KBM-7 (cell line): ENCODE results near the gene SWT1.
A peak's percentile ranks its signal among the peaks of the same experiment; 100 is the strongest.
"Not testable (repeated sequence)": the region's sequence is repeated elsewhere in the genome, so short reads cannot be mapped to it uniquely, and the experiment has no call there.

ENCODE experiments used
- DNase-seq: peaks from one replicate; pipeline ENCODE4 v3.0.0-alpha.2; 2015
- in situ Hi-C: fragments of 300-500 bp; cut with MboI; formaldehyde crosslinking; loops from 2 replicates; pipeline ENCODE4 v1.14.3; 2020; ENCODE audit warnings: low sequenced_read_pairs, low pct_unique_long_range_greater_than_20kb, mixed read lengths

SWT1 gene

DNA sequence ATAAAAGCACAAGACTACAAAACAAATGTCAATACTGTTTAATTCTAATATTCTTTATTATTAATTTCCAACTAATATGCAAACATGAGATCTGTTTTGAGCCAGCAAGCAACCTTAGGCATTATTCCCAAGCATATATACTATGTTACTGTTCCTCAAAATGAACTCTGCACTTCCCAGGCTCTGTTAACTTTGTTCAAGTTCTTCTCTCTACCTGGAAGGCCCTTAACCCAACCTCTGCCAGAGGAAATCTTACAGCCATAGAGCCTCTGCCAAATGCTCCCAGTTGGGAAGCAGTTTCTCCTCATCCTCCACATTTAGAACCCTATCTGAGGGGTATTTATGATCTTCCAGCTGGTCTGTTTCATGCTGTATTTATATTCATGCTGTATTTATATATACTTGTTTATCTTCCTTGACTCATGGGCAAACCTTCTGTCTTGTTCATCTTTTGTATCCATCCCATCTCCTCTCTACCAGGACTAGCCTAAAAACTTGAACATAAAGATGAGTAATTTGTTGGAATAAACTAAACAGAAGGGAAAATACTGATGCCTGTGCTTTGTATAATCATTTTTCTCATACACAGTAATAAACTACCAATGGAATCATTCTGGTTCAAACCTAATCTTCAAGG is 154.7 kb downstream of the SWT1 start:
- in situ Hi-C loops = no loop called here
- no peak for DNase-seq

DNA sequence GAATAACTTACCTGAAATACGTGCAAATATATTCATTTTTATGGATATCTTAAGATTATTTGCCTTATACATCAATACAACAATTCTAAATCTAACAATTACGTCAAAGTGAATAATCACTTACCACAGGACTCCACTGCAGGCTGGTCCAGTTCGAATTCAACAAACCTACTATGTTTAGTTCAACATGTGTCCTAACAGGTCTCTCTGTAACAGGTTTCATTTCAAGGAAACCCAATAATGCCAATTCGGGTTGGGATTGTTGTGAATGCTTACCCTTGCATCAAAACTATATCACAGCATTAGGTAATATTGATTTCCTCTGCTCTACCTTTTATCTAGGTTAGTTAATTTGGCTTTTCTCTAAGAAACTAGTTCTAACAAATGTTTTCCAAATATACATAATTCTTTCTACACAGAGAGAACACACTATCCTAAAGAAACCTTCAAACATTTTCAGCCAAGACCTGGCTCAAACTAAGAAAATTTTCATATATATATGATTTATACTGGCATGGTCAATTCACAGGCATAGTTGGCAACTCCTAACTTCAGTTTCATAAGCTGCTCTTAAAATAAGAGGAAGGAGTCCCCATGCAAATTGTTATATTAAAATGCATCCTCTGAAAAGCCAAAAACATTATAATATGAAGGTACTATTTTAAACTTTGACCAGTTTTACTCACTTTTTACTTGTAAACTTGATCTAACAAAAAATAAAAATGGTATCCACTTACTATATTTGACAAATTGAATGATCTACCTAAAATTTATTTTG is 155.6 kb downstream of the SWT1 start:
- no peak for DNase-seq
- in situ Hi-C loops = no loop called here

DNA sequence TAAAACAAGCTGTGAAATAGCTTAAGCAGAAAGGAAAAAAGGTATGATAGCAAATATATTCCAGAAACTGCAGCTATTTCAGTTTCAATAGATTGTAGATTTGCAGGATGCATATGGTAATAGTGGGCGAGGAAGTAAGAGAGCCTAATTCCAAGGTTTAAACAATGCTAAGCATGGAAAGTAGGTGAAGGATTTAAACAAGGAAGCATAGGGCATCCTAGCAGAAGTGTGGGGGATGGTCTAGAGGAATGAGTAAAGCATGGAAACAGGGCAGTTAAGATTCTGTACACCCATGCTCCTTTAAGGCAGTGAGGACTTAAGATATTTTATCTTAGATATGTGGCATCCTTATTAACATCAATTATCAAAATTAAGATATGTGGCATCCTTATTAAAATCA is 157.4 kb downstream of the SWT1 start:
- in situ Hi-C loops = no loop called here

DNA sequence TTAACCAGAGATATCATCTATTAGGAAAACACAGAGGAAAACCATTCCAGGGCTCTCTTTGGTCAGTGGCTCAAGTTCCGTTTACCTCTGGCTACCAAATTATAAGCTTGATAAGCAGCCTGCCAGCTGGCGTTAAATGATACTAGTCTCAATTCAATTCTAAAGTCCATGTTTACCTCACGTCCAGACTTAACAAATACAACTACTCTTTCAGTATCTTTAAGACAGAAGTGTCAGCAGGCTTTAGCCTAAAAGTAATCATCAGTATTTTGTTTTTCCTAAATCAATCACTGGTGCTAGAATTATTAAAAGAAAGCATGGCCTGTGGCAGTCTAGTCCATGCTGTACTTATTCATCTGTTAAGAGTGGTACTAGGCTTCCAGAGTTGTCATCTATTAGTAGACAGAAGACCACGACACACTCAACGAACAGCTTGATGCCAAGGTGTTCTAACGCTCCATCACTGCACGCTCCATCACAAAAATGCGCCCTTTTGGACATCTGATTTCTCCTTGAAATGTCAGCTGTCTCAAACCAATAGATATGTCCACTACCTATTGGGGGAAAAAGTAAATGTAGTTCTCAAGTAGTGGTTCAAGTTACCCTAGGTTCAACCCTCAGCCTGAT is 158.6 kb downstream of the SWT1 start:
- in situ Hi-C loops = no loop called here

More for the DNA sequence above, 157.4 kb downstream of the SWT1 start:
- DNase-seq = no peak

DNA sequence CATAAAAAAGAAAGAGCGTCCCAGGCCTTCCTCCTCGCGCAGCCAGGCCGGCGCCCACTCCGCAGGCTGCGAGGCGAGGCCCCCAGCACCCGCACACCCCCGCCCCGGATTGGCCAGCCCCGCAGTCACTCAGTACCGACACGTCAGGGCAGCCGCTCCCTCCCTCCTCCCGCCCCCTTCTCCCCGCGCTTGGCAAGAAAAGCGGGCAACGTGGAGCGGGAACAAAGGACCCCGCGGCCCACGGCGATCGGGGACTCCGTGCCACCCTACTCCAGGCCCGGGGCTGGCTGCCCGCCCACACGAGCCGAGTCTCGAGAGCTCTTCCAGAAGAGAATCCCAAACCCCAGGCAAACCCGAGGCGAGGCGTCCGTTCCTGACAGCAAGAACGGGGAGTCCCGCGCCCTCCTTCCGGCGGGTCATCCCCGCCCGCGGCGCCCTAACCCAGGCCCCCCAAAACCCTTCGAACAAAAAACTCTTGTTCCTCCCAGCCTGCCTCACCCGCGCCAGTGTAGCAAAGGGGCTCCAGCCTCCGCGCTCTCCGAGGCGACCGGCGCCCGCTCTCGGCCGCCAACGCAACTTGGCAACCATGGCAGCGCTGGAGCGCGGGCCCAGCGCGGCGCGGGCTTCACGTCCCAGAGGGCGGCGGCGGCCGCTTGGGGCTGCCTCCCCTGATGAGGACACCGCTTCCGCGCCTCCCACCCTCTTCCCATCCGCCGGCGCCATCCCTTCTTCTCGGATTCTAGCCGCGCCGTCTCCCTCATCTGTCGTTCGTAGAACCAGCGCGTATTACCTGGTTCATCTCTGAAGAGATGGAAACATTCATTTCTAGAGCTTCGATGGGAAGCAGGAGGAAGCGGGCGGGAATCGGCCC is 159.4 kb downstream of the SWT1 start:
- DNase-seq = peak; percentile 78
- in situ Hi-C loops = no loop called here

More for the DNA sequence above, 158.6 kb downstream of the SWT1 start:
- no peak for DNase-seq

DNA sequence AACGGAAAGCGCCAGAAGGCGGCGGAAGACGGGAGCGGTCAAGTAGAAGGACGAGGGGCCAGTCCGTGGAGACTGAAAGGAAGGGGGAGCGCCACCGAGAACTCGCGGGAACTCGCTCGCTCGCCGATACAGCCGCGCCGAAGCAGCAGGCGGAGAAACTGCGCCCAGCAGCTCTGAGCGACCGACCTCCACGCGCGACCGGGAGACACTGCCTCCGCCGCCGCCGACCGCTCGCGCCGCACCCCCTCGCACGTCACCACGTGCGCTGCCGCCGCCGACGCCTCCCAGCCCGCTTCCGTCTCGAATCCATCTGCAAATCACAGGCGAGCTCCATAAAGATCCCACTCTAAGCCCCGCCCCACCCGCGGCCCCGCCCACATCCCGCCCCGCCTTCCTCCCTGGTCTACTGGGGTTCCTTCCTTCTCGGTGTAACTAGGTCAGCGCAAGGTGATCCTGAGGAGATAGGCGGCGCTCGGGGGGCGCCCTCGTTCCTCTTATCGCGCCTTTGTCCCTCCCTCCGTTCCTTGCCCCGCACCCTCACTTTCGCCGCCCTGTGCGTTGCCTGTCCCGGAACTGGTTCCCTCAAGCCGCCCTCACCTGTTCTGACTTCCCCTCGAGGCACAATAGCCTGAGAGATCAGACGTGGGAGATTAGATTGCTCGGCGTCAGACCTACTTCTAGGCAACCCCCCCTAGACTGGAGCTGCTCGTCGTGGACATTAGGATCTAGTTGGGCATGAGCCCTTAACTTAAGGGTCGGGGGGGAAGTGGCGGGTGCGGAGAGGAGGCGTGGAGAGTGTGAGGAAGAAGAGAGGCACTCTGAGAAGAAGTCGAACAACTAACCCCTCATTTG is 160.3 kb downstream of the SWT1 start, which contains the start of gene IVNS1ABP:
IVNS1ABP (minus strand) TSS at position 210 of the 852 bp plus-strand sequence. CDS start 7,750 bp downstream, outside the sequence.
- peak; percentile 94 for DNase-seq

DNA sequence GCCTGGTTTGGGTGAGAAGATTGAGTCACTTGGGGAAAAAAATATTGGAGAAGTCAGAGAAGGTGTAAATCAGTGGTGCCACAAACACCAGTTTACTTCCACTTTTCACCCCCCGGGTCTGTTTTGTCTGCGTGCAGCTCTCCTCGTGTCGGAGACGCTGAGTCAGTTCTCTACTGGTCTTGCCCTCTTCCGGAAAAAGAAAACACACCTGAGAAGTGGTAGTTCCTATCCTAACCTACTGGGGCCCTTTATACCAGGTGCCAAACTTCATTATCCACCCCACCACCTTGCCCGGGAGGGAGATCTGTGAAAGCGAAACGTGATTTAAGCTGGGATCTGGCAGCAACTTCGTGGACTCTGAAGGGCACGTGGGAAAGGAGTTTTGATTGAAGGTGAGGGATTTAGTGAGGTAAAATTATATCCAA is 160.9 kb downstream of the SWT1 start:
- no peak for DNase-seq
- in situ Hi-C loops = no loop called here

More for the DNA sequence above, 160.3 kb downstream of the SWT1 start, which contains the start of gene IVNS1ABP:
- in situ Hi-C loops = no loop called here

DNA sequence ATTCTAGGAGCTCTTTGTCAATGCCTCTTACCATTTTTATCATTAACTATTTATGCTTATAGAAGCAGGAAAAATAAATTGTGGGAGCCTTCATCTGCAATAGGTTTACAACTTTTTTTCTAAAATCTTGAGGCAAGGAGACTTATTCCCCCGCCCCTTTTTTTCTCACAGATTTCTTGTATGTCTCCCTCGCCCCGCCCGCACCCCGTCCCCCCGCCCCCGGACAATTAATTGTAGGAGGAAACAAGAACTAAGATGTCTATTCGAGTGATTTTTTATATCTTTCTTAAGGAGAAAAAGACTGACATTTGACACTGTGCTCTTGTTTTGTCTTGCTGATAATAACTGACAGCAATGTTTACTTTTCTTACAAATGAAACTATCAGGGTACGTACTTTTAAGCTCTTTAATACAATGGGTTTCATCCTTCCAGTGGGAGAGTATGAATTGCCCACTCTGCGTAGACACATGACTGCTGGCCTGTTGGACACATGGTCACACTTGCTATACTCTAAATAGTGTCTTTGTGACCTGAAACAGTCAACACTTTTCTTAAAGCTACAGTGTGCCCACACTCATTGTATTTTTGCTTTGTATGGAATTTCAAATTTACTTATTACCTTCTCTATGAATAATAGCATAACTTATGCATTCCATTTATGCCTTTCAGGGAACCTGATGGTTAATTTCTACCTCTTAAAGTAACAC is 161.6 kb downstream of the SWT1 start:
- in situ Hi-C loops = no loop called here
- DNase-seq = no peak

DNA sequence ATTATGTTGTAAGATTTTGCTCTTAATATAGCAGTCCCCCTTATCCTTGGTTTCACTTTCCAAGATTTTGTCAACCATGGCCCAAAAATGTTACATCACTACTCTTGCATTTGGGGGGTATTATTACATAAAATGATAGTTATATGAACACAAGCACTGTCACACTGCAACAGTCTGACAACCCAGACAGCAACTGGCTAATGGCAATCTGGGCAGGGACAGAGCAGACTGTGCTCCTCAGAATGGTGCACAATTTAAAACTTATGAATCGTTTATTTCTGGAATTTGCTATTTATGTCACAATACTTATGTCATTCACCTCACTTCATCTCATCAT is 162.1 kb downstream of the SWT1 start:
- no peak for DNase-seq
- in situ Hi-C loops = no loop called here

DNA sequence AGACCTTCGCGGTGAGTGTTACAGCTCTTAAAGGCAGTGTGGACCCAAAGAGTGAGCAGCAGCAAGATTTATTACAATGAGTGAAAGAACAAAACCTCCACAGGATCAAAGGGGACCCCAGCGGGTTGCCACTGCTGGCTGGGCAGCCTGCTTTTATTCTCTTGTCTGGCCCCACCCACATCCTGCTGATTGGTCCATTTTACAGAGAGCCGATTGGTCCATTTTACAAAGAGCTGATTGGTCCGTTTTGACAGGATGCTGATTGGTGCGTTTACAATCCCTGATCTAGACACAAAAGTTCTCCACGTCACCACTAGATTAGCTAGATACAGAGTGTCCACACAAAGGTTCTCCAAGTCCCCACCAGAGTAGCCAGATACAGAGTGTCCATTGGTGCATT is 164.1 kb downstream of the SWT1 start:
- DNase-seq, in situ Hi-C loops: not testable (repeated sequence)

DNA sequence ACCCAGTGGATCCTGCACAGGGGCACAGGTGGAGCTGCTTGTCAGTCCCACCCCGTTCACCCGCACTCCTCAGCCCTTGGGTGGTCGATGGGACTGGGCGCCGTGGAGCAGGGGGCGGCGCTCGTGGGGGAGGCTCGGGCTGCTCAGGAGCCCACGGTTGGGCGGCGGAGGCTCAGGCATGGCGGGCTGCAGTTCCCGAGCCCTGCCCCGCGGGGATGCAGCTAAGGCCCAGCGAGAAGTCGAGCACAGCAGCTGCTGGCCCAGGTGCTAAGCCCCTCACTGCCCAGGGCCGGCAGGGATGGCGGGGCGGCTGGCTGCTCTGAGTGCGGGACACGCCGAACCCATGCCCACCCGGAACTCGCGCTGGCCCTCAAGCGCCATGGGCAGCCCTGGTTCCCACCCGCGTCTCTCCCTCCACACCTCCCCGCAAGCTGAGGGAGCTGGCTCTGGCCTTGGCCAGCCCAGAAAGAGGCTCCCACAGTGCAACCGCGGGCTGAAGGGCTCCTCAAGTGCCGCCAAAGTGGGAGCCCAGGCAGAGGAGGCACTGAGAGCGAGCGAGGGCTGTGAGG is 164.8 kb downstream of the SWT1 start:
- in situ Hi-C loops, DNase-seq: not testable (repeated sequence)

DNA sequence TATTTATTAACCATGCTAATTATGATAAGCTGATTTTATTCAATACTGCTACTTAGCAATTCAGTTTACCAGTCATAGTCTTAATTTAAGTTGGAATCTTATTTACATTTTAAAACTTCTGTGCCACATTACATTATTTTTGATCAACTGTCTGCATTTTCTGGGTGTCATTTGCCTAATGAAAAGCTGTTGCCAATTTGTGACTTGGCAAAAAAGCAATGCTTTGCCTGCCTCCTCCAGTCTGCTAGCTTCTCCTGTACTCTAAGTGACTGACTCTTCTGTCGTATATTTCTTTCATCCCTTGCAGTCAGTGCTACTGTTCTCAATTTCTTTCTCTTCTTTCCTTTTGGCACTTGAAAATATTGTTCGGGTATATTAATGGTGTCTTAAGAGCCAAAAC is 165.7 kb downstream of the SWT1 start:
- in situ Hi-C loops = no loop called here
- no peak for DNase-seq

DNA sequence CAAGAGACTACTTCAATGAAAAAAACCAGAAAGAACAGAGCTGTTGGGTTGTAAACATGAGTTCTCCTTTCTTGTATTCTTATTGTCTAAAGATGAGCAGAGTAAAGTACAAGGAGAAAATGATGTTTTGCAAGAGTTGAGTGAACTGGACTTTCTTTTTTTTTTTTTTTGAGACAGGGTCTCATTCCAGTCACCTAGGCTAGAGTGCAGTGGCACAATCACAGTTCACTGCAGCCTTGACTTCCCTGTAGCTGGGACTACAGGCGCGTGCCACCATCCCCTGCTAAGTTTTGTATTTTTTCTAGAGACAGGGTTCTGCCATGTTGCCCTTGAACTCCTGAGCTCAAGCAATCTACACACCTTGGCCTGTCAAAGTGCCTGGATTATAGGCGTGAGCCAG is 167.2 kb downstream of the SWT1 start:
- no peak for DNase-seq
- in situ Hi-C loops = no loop called here

DNA sequence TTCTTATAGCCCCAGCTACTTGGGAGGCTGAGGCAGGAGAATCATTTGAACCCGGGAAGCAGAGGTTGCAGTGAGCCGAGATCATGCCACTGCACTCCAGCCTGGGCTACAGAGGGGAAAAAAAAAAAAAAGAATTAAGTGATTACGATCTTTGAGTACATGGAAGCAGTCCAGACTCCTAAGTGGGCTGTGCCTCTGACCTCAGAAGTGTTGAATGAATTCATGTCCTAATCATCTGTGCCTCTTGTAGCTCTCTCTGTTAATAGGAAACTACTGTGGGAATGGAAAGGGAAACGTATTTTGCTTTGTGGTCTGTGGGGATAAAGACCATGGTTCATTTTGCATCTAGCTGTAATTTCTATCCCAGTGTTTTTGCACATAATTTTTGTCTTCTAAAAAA is 168.4 kb downstream of the SWT1 start:
- in situ Hi-C loops = no loop called here
- no peak for DNase-seq

DNA sequence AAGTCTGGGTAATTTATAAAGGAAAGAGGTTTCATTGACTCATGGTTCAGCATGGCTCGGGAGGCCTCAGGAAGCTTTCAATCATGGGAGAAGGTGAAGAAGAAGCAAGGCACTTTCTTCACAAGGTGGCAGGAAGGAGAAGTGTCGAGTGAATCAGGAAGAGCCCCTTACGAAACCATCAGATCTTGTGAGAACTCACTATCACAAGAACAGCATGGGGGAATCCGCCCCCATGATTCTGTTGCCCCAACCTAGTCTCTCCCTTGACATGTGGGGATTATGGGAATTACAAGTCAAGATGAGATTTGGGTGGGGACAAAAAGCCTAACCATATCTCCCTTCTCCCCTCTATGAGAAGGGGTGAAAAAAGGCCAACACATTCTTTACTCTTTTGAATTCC is 171.3 kb downstream of the SWT1 start:
- in situ Hi-C loops = no loop called here
- no peak for DNase-seq

DNA sequence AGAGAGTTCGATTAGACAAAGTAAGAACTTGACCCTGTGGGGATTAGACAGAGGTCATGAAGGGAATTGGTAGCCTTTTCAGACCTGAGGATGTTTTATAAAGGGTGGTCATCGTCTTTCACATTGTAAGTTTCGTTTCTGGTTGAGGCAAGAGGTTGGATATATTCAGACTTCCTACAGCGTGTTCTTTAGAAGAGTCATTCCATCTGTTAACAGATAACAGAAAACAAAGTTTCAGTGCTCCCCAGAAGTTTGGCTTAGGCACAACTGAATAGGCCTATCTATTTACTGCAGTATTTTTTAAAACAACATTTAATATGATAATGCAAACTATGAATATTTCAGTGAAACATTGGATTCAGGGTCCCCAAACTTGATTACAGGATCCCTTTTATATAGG is 177.2 kb downstream of the SWT1 start:
- in situ Hi-C loops = no loop called here
- no peak for DNase-seq

DNA sequence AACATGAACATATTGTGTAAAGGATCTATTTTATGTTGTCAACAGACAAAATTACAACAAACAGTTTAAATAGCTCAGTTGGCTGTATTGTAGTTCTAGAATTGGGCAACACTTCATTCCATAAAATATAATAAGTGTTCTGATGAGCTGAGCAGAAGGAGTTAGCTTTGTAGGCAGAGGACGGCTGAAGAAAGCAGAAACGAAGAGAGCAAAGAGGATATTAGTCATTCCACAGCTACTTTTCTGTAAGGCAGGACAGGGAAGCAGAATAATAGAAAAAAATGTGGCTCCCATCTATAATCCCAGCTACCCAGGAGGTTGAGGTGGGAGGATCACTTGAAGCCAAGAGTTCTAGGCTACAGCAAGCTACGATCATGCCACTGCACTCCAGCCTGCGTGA is 180.3 kb downstream of the SWT1 start:
- DNase-seq = no peak
- in situ Hi-C loops = no loop called here
